Endothelial cell of umbilical vein (primary cell): ENCODE data around the gene CACNA1E.

Source experiments
- CTCF ChIP-seq, 2 donors: IDR thresholded peaks; 1 replicate in 1 of 2; 2 replicates in 1 of 2; pipeline ENCODE4 v1.5.1; 2011; ENCODE audit warnings: low read length in 2 of 2, mild to moderate bottlenecking in 2 of 2, moderate library complexity in 2 of 2, control low read depth in 1 of 2, inconsistent platforms in 1 of 2, low read depth in 1 of 2; ENCODE audit not compliant: insufficient read depth in 1 of 2; ENCODE audit errors: extremely low read depth in 1 of 2
- EZH2 ChIP-seq: IDR thresholded peaks from 2 replicates; pipeline ENCODE4 v1.6.1; 2012; ENCODE audit warnings: borderline replicate concordance, low read depth, mild to moderate bottlenecking, moderate library complexity, low read length, inconsistent platforms; ENCODE audit not compliant: severe bottlenecking
- GATA2 ChIP-seq: IDR thresholded peaks from 2 replicates; pipeline ENCODE4 v1.7.0; 2011; ENCODE audit warnings: low read depth, mild to moderate bottlenecking, moderate library complexity, mixed read lengths, low read length; ENCODE audit not compliant: insufficient read length, insufficient read depth
- POLR2A ChIP-seq: IDR thresholded peaks from 2 replicates; pipeline ENCODE4 v1.6.1; 2012; ENCODE audit warnings: low read depth, mild to moderate bottlenecking, control low read depth, low read length
- POLR2AphosphoS5 ChIP-seq: IDR thresholded peaks from 2 replicates; pipeline ENCODE4 v1.6.1; 2012; ENCODE audit warnings: low read depth, mild to moderate bottlenecking, control low read depth, low read length, moderate library complexity; ENCODE audit not compliant: insufficient read depth

- TF ChIP-seq CTCF (IDR thresholded peaks at IDR 0.05; ENCODE audit: extremely low read depth in 1 of 2, insufficient read depth in 1 of 2, low read depth in 1 of 2, low read length in 2 of 2), result no peak
- no peak for TF ChIP-seq EZH2
- TF ChIP-seq GATA2, result no peak
- no peak for TF ChIP-seq POLR2A
- TF ChIP-seq POLR2AphosphoS5, result no peak
Measured at GRCh38 chr1:181478306-181478705, 5.0 kb upstream of the CACNA1E start.
